ENCODE data around the gene DNASE1L1. TPM values are rescaled to one million over a fixed set of nuclear protein-coding genes. Genes with fewer than 3 reads are reported as not detected.

Gene DNASE1L1
- total RNA-seq, result 102 and 110 TPM in 2 replicates

GRCh38 chrX:154409222-154409871, at the start of gene DNASE1L1:
Gene DNASE1L1 (minus strand): TSS chrX:154409254. CDS start chrX:154405568, 3,686 bp downstream.

GRCh38 chrX:154458116-154458953, 49.3 kb upstream of the DNASE1L1 start, which contains the start of gene PLXNA3:
Gene PLXNA3 (plus strand): TSS chrX:154458281. CDS start chrX:154460184, 1,903 bp downstream.

GRCh38 chrX:154443992-154444754, 35.1 kb upstream of the DNASE1L1 start, which contains the start of gene FAM50A:
Gene FAM50A (plus strand): TSS chrX:154444141. CDS start chrX:154444236, 95 bp downstream.

GRCh38 chrX:154436983-154437752, 28.1 kb upstream of the DNASE1L1 start, which contains the start of gene GDI1:
Gene GDI1 (plus strand): TSS chrX:154437154. CDS start chrX:154437255, 101 bp downstream.

DNA sequence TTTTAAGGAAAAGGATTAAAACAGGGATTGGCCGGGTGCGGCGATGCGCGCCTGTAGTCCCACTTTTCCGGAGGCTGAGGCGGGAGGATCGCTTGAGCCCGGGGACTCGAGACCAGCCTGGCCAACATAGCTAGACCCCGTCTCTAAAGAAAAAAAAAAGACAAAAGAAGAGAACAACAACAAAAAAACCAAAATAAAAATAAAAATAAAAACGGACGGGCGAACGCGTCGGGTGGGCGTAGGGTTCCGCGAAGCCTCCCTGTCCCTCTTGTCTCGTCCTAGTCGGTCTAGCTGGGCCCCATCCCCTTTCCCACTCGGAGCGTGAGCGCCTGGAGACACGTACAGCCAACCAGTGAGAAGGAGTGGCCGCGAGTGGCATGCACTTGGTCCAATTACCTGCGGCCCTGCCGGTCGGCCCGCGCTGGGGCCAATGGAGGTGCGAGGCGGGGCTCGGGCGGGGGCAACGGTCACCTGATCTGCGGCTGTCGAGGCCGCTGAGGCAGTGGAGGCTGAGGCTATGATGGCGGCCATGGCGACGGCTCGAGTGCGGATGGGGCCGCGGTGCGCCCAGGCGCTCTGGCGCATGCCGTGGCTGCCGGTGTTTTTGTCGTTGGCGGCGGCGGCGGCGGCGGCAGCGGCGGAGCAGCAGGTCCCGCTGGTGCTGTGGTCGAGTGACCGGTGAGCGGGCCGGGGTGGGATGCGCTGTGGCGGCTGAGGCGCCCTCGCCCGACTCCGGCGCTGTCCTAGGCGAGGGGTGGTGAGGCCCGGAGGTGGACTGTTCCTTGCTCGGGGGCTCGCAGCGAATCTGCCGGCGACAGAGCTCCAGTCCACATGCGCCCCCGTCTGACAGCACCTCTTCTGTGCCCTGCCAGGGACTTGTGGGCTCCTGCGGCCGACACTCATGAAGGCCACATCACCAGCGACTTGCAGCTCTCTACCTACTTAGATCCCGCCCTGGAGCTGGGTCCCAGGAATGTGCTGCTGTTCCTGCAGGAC, 19.4 kb upstream of the DNASE1L1 start, which contains the start of gene ATP6AP1:
ATP6AP1 (plus strand) TSS at position 502 of the 996 bp plus-strand sequence; CDS start at position 518, 16 bp downstream.

DNA sequence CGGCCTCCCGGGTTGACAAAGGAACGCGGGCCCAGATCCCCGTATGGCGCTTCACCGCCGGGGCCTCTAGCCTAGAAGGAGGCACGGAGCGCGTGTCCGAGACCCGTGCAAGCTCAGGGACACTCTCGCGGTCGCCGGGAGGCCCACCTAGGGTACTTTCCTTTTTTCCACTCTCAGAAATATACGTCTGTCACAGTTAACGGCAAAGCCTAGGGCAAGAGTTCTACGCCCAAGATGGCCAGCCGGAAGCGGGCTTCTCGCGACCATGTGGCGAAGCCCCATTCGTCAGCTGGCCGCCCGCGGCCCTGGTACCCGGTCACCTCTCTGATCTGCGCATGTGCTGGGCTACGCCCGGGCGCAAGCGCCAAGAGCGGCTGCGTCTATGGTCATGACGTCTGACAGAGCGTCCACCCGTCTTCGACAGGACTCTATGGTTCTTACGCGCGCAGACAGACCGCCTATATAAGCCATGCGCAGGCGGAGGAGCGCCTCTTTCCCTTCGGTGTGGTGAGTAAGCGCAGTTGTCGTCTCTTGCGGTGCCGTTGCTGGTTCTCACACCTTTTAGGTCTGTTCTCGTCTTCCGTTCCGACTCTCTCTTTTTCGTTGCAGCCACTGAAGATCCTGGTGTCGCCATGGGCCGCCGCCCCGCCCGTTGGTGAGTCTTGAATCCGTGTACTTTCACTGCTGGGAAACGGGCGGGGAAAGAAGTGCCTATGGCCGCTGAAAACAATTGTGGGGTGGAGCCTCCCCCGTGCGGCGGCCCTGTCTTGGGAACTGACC, 11.0 kb downstream of the DNASE1L1 start, which contains the start of gene RPL10:
RPL10 (plus strand) TSS at position 490 of the 780 bp plus-strand sequence; CDS start at position 633, 143 bp downstream.

GRCh38 chrX:154378799-154379568, 30.1 kb downstream of the DNASE1L1 start, which contains the start of gene EMD:
Gene EMD (plus strand): TSS chrX:154379295. CDS start chrX:154379485, 190 bp downstream.

DNA sequence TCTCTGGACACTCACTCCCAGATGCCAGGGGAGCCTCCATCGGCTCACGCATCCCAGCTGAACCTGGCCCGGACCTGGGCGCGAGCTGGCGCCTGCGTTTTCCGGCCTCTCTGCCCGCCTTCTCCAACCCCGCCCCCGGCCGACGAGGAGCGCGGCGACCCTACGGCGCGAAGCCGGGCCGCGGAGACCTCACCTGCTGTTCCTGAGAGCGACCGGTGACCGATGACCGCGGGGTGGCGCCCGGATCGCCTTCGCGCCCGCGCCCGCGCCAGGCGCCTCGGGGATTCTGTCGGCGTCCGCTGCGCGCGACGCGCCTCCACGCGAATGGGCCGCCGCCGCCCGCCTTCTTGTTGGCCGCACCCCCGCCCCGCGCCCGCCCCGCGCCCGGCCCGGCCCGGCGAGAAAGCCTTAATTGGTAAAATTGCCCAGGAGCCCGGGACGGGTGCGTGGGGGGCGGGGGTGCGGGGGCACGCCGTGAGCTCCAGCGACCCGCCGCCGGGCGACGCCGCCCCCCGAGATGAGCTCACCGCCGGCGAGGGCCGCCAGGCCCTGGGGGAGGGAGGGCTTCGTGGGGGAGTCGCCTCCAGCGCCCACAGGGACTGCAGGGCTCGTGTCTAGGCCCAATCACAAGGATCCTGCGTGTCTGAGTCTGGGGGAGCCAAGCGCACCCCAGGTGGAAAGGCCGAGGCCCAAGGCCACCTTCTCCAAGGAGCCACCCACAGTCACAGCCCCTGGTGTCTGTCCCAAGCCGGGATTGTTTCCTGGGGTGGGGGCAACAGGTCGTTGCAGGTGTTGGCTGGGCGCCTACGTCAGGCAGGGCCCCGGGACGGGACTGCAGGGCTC, 34.5 kb downstream of the DNASE1L1 start, which contains the start of gene FLNA:
FLNA (minus strand) TSS at position 322 of the 843 bp plus-strand sequence. CDS start 3,389 bp downstream, outside the sequence.

Small RNAs within 50 kb of the gene (small RNA-seq; reads per million reads assigned to genes)
- gene MIR6858 (0.24 reads per million), gene SNORA70 (not detected)

Other genes starting within 250 kb of the DNASE1L1 start
- not detected in 2 replicates for gene OPN1MW, start 226.7 kb downstream of the DNASE1L1 start, total RNA-seq
- gene OPN1MW2, start 189.5 kb downstream of the DNASE1L1 start, total RNA-seq, result not detected in 2 replicates
- not detected in 2 replicates for gene OPN1MW3, start 151.7 kb downstream of the DNASE1L1 start, total RNA-seq
- gene TEX28, start 114.1 kb downstream of the DNASE1L1 start, total RNA-seq, result not detected in 2 replicates
- 0.10 TPM in 1 of 2 replicates, not detected in the other for gene TKTL1, start 113.5 kb downstream of the DNASE1L1 start, total RNA-seq
- 1,650 and 2,218 TPM in 2 replicates for gene FLNA, start 34.6 kb downstream of the DNASE1L1 start, total RNA-seq
- gene EMD, start 30.0 kb downstream of the DNASE1L1 start, total RNA-seq, result 40.6 and 56.5 TPM in 2 replicates
- 3,434 and 3,696 TPM in 2 replicates for gene RPL10, start 10.9 kb downstream of the DNASE1L1 start, total RNA-seq
- gene TAFAZZIN, start 2.3 kb upstream of the DNASE1L1 start, total RNA-seq, result 22.4 and 22.9 TPM in 2 replicates
- 83.5 and 83.6 TPM in 2 replicates for gene ATP6AP1, start 19.4 kb upstream of the DNASE1L1 start, total RNA-seq
- 80.5 and 121 TPM in 2 replicates for gene GDI1, start 27.9 kb upstream of the DNASE1L1 start, total RNA-seq
- 39.4 and 44.1 TPM in 2 replicates for gene FAM50A, start 34.9 kb upstream of the DNASE1L1 start, total RNA-seq
- gene PLXNA3, start 49.0 kb upstream of the DNASE1L1 start, total RNA-seq, result 14.9 and 21.6 TPM in 2 replicates
- gene LAGE3, start 70.0 kb upstream of the DNASE1L1 start, total RNA-seq, result 15.4 and 18.9 TPM in 2 replicates
- gene UBL4A, start 77.4 kb upstream of the DNASE1L1 start, total RNA-seq, result 39.9 and 43.1 TPM in 2 replicates
- 29.9 and 33.6 TPM in 2 replicates for gene SLC10A3, start 81.4 kb upstream of the DNASE1L1 start, total RNA-seq
- gene FAM3A, start 107.0 kb upstream of the DNASE1L1 start, total RNA-seq, result 17.7 and 22.2 TPM in 2 replicates
- gene G6PD, start 137.6 kb upstream of the DNASE1L1 start, total RNA-seq, result 96.0 and 108 TPM in 2 replicates
- 25.7 and 26.8 TPM in 2 replicates for gene IKBKG, start 138.4 kb upstream of the DNASE1L1 start, total RNA-seq
- not detected in 2 replicates for gene CTAG1A, start 175.9 kb upstream of the DNASE1L1 start, total RNA-seq
- gene CTAG1B, start 210.0 kb upstream of the DNASE1L1 start, total RNA-seq, result not detected in 2 replicates
- not detected in 2 replicates for gene CTAG2, start 244.3 kb upstream of the DNASE1L1 start, total RNA-seq

All from vein endothelial cell (primary cell).